A673 (cell line): ENCODE data around the gene LTBP4. TPM values are rescaled to one million over a fixed set of nuclear protein-coding genes. Genes with fewer than 3 reads are reported as not detected.

ENCODE experiments used
- BruUV-seq: library from RNA; stranded (reverse); fragments of 400-500 nt; replicated peaks from 2 replicates; lab custom pipeline; 2021; lab: Mats Ljungman, UMichigan
- CTCF ChIA-PET: fragments of 300-600 bp; sonication (Branson Sonifier 250); formaldehyde crosslinking; loops from one replicate; lab custom pipeline; 2022; ENCODE audit warnings: antibody characterized with exemption; lab: Charles Lee
- POLR2A ChIA-PET: fragments of 300-600 bp; sonication (Branson Sonifier 250); formaldehyde crosslinking; loops from one replicate; lab custom pipeline; 2022; ENCODE audit warnings: antibody characterized with exemption; ENCODE audit not compliant: low non-redundant PET; lab: Charles Lee
- DNase-seq: peaks from one replicate; pipeline ENCODE4 v3.0.0-alpha.2; 2015; ENCODE audit warnings: low spot score
- H3K27ac ChIP-seq: fragments of 200-600 bp; sonication (generic); 2 replicates; pipeline ENCODE4 v1.5.1; 2016; ENCODE audit warnings: mixed run types, low read depth, mild to moderate bottlenecking, mixed read lengths, antibody characterized with exemption, low read length; ENCODE audit not compliant: poor library complexity, severe bottlenecking
- H3K27me3 ChIP-seq: fragments of 200-600 bp; sonication (generic); replicated peaks from 2 replicates; pipeline ENCODE4 v1.6.1; 2017; ENCODE audit warnings: mixed run types, low read depth, mild to moderate bottlenecking, mixed read lengths, antibody characterized with exemption, low read length; ENCODE audit not compliant: insufficient read depth, poor library complexity
- H3K36me3 ChIP-seq: fragments of 200-600 bp; sonication (generic); 2 replicates; pipeline ENCODE4 v1.6.1; 2016; ENCODE audit warnings: mixed run types, mild to moderate bottlenecking, mixed read lengths, antibody characterized with exemption, low read length; ENCODE audit not compliant: insufficient read depth, poor library complexity, severe bottlenecking
- H3K4me1 ChIP-seq: fragments of 200-600 bp; sonication (generic); 2 replicates; pipeline ENCODE4 v1.6.1; 2017; ENCODE audit warnings: mixed run types, mild to moderate bottlenecking, mixed read lengths, antibody characterized with exemption, low read length; ENCODE audit not compliant: insufficient read depth, poor library complexity, severe bottlenecking
- H3K4me3 ChIP-seq: fragments of 200-600 bp; sonication (generic); 2 replicates; pipeline ENCODE4 v1.5.1; 2016; ENCODE audit warnings: low read depth, mixed run types, mild to moderate bottlenecking, mixed read lengths, low read length; ENCODE audit not compliant: poor library complexity, severe bottlenecking
- H3K9me3 ChIP-seq: fragments of 200-600 bp; sonication (generic); 2 replicates; pipeline ENCODE4 v1.6.1; 2016; ENCODE audit warnings: mixed run types, low read depth, mild to moderate bottlenecking, mixed read lengths, antibody characterized with exemption, low read length; ENCODE audit not compliant: poor library complexity, severe bottlenecking
- EZH2 ChIP-seq: fragments of 200-600 bp; sonication (generic); IDR thresholded peaks from 2 replicates; pipeline ENCODE4 v1.6.1; 2017; ENCODE audit warnings: borderline replicate concordance, low read depth, mild to moderate bottlenecking, mixed read lengths, antibody characterized with exemption, low read length; ENCODE audit not compliant: poor library complexity, severe bottlenecking
- intact Hi-C: fragments of 100-400 bp; cut with micrococcal nuclease; formaldehyde crosslinking; loops from one replicate; pipeline ENCODE4 v1.10.0; 2022; ENCODE audit not compliant: unreplicated experiment
- total RNA-seq: library from RNA; stranded (reverse); gene quantifications from 2 replicates; pipeline ENCODE4 v1.2.3, GENCODE V29; 2021
- TF ChIP-seq, protein P1 (sequence below): fragments of 300-800, 200-600 bp; sonication (generic); conservative IDR thresholded peaks from 2 replicates; pipeline ENCODE4 v1.5.1; 2017; ENCODE audit warnings: low read depth, mild to moderate bottlenecking, antibody characterized with exemption, low read length, moderate library complexity, mixed read lengths

The LTBP4 gene
- total RNA-seq, 1 experiment from 2014 or later = 139 TPM

- ChIA-PET POLR2A (interaction anchor here (0.5 kb wide), 1 partner anchor 25 kb away, joined by 3 read pairs; no protein-coding TSS in a partner anchor), CTCF (interaction anchor here (0.7 kb wide), 1 partner anchor 35 kb away, joined by 3 read pairs; no protein-coding TSS in a partner anchor)
- no peaks in the 10 kb centered on the region for H3K9me3 ChIP-seq
- peaks cover 25% of the 10 kb centered on the region for H3K27me3 ChIP-seq
- DNase-seq = no peak
- H3K36me3 ChIP-seq = no peaks in the 10 kb centered on the region
- no peak overlapping the region for H3K4me3 ChIP-seq
- H3K4me1 ChIP-seq = peaks cover 5% of the 10 kb centered on the region
- H3K27ac ChIP-seq = no peak overlapping the region
- BruUV-seq = no TSS peak
- TF ChIP-seq, protein P1, sequence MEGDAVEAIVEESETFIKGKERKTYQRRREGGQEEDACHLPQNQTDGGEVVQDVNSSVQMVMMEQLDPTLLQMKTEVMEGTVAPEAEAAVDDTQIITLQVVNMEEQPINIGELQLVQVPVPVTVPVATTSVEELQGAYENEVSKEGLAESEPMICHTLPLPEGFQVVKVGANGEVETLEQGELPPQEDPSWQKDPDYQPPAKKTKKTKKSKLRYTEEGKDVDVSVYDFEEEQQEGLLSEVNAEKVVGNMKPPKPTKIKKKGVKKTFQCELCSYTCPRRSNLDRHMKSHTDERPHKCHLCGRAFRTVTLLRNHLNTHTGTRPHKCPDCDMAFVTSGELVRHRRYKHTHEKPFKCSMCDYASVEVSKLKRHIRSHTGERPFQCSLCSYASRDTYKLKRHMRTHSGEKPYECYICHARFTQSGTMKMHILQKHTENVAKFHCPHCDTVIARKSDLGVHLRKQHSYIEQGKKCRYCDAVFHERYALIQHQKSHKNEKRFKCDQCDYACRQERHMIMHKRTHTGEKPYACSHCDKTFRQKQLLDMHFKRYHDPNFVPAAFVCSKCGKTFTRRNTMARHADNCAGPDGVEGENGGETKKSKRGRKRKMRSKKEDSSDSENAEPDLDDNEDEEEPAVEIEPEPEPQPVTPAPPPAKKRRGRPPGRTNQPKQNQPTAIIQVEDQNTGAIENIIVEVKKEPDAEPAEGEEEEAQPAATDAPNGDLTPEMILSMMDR = no peak
- TF ChIP-seq EZH2 = peak; percentile 83
- intact Hi-C loops = no loop called here
Observed at GRCh38 chr19:40567750-40568494, 33.2 kb upstream of the LTBP4 start.

GRCh38 chr19:40570313-40571004, 30.7 kb upstream of the LTBP4 start:
- peaks cover 25% of the 10 kb centered on the region for H3K27me3 ChIP-seq

GRCh38 chr19:40571005-40571318, 30.2 kb upstream of the LTBP4 start:
- no peaks in the 10 kb centered on the region for H3K36me3 ChIP-seq
- no peak for DNase-seq
- peaks cover 21% of the 10 kb centered on the region for H3K27me3 ChIP-seq
- TF ChIP-seq, protein P1 = no peak
- no peak for TF ChIP-seq EZH2
- BruUV-seq = no TSS peak
- ChIA-PET POLR2A (interaction anchor here (0.5 to 0.6 kb wide), 3 partner anchors 35 to 225 kb away, joined by 3 to 5 read pairs (median 4); no protein-coding TSS in a partner anchor), CTCF (interaction anchor here (0.6 to 1.6 kb wide), 6 partner anchors 15 to 266 kb away, joined by 3 to 10 read pairs (median 4); no protein-coding TSS in a partner anchor)
- peaks cover 5% of the 10 kb centered on the region for H3K4me1 ChIP-seq
- no peaks in the 10 kb centered on the region for H3K9me3 ChIP-seq
- intact Hi-C loops = no loop called here
- H3K27ac ChIP-seq = no peak overlapping the region
- H3K4me3 ChIP-seq = no peak overlapping the region

More at GRCh38 chr19:40570313-40571004, 30.7 kb upstream of the LTBP4 start:
- no TSS peak for BruUV-seq
- H3K36me3 ChIP-seq = no peaks in the 10 kb centered on the region
- ChIA-PET CTCF (interaction anchor here (0.6 to 1.6 kb wide), 8 partner anchors 14 to 355 kb away, joined by 3 to 10 read pairs (median 4); no protein-coding TSS in a partner anchor), POLR2A (interaction anchor here (0.5 to 0.6 kb wide), 3 partner anchors 35 to 224 kb away, joined by 3 to 5 read pairs (median 4); no protein-coding TSS in a partner anchor)
- TF ChIP-seq, protein P1 = peak; percentile 63
- no peak for TF ChIP-seq EZH2
- intact Hi-C loops = no loop called here
- H3K4me1 ChIP-seq = peaks cover 5% of the 10 kb centered on the region
- peak overlapping the region; percentile 47 for H3K4me3 ChIP-seq
- H3K9me3 ChIP-seq = no peaks in the 10 kb centered on the region
- peak; percentile 100 for DNase-seq
- no peak overlapping the region for H3K27ac ChIP-seq
